Right kidney (tissue), 1 donor: ENCODE data around the gene LYPD4.
"Not testable (repeated sequence)": the region's sequence is repeated elsewhere in the genome, so short reads cannot be mapped to it uniquely, and the experiment has no call there.

ENCODE experiments used
- DNase-seq: peaks from one replicate; pipeline ENCODE4 v3.0.0-alpha.2; 2016

Gene LYPD4

DNA sequence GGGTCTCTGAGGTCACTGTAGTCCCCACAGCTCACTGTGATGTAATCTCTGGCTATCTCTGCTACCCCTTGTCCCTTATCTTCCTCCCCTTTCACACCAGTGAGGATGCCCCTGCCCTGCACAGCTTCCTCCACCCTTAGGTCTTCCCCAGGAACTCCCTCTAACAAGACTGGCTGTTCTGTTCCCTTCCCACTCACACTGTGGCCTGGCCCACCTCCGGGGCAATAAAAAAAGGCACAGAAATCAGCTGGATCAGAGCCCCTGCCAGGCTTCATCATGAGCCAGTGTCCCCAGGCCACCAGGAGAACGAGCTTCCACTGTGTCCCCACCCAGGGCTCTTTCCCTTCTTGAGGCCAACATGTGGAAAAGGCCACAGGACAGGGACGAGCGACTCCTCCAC, 43.5 kb downstream of the LYPD4 start:
- DNase-seq = no peak

DNA sequence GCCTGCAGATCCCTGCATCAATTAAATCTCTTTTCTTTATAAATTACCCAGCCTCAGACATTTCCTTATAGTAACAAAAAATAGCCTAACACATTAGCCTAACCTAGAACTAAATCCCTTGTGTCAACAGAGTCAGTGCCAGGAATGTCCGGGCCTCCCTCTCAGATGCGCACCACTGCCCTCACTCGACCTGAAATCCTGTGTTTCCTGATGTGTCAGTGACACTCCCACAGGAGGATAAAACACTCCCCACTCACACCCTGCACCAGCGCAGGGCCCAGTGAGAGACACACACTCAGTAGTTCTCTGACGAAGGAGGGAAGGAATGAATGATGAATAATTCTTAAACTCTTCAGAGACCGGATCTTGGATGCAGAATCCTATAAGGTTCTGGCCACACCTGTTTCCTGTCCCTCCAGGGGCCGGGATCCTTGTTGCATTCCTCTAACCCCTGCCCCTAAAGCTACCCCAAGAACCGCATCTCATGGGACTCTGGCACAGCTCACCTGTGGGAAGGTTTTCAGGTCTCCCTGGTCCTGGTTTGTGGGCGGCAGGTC, 45.0 kb downstream of the LYPD4 start:
- peak; percentile 11 for DNase-seq

DNA sequence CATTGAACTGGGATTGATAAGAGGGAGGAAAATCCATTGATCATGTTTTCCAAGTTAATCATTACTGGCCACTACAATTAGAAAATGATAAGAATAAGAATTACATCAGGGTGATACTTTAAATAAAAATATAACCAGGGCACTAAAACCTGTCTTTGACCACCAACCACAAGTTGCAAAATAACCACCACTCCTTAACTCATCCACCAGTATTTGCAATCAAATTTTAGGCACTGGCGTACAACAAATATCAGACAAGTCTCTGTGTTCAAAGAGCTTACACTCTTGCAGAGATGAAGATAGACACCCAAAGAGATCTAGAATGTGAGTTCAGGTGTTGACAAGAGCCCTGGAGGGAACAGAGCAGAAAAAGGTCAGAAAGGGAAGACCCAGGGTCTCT, 47.6 kb downstream of the LYPD4 start:
- DNase-seq = no peak

DNA sequence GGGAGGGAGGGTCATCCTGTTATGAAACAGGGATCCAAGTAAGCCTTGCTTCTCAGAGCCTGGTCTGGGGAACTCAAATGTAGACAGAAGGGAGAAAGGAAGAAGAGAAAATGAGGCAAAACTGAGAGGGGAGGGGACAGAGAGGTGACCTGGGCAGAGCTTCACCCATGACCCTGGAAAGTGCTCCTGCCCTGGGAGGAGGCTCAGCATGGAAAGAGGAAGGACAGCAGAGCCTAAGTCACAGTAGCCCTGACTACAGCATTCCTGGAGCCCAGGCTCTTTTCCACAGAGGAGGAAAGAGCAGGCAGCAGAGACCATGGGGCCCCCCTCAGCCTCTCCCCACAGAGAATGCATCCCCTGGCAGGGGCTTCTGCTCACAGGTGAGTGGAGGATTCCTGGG, 48.1 kb downstream of the LYPD4 start, which contains the start of gene CEACAM3:
Gene CEACAM3 (plus strand): TSS at position 226 of the 400 bp plus-strand sequence. CDS start 91 bp downstream, at position 317.
- no peak for DNase-seq

DNA sequence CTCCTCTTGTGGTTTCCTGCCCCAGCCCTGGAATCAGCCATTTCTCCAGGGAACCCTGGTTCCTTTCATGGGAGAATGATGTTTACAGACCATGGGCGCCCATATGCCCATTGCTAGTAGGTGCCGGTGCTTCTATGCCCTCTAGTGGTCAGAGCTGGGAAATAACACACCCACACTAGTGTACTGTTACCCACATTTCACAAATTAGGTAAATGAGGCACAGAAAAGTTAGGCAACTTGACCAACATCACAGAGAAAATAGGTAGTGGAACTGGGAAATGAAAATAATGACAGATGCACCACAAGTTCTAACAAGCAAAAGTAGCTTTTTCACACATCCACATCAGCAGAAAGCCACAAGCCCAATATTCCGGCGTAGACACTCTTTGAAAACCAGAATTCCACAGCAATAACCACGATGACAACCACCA, 49.4 kb downstream of the LYPD4 start:
- DNase-seq = no peak

DNA sequence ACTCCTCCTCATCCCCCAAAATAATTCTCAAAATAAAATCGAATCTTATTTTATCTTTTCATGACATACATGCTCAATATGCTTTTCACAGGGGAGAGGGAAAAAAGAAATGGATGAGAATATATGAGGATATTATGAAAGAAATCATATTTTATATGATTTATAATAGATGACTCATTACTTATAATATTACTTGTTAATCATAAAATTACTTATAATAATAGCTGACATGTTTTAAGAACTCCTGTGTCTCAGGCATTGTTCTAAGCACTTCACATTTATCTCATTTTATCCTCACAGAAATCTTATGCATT, 51.1 kb downstream of the LYPD4 start:
- no peak for DNase-seq

DNA sequence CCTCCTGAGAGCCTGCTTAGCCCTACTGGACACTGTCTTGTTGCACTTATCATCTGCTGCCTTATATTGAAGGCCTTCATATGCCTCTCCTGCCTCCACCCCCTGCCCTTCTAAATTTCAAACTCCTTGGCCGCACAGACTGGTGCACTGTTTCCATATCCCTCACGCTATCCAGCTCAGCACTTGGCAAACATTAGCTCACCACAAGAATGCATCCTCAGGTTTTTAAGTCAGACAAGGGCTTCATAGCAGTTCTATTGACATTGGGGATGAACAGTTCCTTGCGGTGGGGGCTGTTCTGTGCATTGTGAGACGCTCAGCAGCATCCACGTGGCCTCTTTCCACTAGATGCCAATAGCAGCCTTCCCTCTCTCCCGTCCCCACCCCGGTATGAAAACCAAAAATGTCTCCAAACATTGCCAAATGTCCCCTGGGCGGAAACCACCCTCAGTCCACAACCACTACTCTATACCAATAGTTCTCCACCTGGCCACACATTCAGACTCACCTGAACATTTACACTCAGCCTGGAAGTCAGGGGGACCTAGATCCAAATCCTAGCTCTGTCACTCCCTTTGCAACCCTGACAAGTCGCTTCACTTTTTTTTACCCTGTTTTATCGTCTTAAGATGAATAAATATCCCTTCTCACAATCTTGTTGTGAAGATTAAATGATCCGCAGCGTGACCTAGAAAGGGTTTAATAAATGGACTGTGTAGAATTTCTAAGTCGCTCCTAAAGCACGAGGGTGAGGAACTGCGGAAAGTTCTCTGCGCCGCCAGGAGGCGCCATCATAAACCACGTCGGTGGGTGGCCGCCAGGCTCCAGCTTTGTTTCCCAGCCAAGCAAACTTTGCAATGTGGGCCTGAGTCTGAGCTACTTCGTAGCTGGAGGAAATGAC, 51.7 kb downstream of the LYPD4 start:
- DNase-seq = peak; percentile 4

DNA sequence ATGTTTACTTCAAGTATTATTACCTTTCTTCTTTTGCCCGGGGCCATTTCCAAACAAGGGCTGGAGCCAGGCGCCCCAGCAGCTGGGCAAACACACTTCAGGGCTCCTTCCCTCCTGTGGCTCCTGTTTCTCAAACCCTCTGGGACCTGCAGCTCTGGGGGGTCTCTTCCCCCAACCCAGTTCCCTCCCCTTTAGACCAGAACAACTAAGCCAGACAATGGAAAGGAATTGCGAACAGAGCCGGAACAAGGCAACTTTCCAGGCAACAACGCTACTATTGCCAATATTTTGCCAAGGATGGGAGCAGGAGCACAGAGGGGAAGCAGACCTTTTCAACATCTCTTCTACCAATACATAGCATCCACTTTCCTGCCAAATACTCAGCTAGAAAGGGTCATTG, 55.4 kb downstream of the LYPD4 start:
- DNase-seq = not testable (repeated sequence)

DNA sequence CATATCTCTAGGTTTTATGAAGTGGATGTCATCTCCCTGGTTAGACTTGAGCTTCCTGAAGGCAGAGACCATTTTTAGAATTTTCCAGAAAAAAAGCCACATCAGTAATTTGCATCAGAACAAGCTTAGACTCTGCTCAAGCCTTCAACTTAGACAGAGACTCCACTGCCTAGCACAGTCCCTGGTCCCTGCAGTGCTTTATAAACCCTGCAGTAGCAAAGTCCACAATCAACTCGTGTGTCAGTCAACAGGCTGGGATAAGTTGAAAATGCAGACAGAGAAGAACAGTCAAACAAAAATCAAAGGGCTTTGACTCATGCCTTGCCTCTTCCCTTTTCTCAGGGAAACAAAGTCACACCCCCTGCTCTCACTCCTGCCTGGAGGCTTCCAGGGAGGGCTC, 56.0 kb downstream of the LYPD4 start:
- DNase-seq = not testable (repeated sequence)
